NCI-H1417 (cell line): ENCODE results near the gene SLC7A6.
"Not testable (repeated sequence)": the region's sequence is repeated elsewhere in the genome, so short reads cannot be mapped to it uniquely, and the experiment has no call there.

Experiments used
- DNase-seq, 3 experiments: peaks; one replicate each; lab custom pipeline; 2025; lab: John Stamatoyannopoulos, UW

SLC7A6 gene

GRCh38 chr16:68283801-68284598 lies 19.7 kb downstream of the SLC7A6 start:
- DNase-seq: no peak

DNA sequence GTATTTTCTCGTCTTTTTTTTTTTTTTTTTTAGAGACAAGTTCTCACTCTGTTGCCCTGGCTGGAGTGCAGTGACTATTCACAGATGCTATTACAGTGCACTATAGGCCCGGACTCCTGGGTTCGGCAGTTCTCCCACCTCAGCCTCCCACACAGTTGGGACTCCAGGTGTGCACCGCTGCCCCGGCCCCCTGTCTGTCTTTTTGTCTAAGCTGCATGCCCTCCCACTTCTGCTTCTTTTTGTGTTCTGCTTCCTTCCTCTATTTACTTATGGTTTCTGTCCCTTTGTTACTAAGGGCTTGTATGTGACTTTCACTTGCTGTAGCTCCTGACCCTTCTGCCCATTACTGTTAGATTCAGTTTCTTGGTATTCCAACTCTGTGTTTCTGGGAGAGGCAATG lies 20.5 kb downstream of the SLC7A6 start:
- no peak for DNase-seq

DNA sequence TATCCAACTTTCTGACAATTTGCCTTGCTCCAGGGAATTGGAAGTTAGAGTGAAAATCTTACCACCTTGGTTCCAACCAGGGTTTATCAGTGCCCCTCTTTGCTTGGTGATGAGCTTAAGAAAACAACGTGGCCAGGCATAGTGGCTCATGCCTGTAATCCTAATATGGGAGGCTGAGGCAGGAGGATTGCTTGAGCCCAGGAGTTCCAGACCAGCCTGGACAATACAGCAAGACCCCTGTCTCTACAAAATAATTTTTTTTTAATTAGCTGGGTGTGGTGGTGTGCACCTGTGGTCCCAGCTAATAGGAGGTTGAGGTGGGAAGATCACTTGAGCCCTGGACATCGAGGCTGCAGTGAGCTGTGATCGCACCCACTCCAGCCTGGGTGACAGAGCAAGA lies 21.4 kb downstream of the SLC7A6 start:
- no peak for DNase-seq

DNA sequence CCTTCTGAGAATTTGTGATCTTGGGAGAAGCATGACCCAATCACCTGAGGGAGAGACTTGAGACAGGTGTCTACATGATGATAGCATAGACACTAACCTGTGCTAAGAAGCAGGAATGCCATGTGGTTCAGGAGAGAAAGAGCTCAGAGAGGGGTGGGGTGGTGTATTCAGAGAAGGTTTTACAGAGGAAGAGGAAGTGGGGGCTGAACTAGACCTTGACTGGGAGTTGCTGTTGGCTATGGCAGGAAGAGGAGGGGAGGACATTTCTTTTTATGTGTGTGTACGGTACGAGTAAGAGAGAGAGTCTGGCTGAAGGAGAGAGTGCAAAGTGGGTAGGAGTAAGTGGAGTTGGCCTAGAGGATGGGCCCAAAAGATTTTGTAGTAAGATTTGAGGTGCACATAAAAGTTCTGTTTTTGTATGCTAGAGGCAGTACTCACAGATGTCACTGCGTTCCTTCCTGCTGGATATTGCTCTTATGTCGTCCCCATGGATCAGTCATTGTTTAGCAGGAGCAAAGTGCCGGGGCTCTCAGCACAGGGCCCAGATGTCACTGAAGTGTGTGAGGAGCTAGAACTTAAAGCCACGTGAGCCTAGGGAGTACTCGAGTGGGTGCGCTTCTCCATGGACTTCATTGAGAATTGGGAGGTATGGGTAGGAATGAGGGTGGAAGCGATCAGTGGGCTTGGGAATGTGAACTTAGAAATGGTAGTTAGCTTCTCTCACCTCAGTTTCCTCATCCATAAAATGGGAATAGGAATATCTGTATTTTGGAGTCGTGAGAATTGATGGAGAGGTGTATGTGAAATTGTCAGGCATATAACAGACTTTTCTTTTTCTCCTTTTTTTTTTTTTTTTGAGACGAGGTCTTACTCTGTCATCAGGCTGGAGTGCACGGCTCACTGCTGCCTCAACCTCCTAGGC lies 22.1 kb downstream of the SLC7A6 start:
- DNase-seq: no peak

DNA sequence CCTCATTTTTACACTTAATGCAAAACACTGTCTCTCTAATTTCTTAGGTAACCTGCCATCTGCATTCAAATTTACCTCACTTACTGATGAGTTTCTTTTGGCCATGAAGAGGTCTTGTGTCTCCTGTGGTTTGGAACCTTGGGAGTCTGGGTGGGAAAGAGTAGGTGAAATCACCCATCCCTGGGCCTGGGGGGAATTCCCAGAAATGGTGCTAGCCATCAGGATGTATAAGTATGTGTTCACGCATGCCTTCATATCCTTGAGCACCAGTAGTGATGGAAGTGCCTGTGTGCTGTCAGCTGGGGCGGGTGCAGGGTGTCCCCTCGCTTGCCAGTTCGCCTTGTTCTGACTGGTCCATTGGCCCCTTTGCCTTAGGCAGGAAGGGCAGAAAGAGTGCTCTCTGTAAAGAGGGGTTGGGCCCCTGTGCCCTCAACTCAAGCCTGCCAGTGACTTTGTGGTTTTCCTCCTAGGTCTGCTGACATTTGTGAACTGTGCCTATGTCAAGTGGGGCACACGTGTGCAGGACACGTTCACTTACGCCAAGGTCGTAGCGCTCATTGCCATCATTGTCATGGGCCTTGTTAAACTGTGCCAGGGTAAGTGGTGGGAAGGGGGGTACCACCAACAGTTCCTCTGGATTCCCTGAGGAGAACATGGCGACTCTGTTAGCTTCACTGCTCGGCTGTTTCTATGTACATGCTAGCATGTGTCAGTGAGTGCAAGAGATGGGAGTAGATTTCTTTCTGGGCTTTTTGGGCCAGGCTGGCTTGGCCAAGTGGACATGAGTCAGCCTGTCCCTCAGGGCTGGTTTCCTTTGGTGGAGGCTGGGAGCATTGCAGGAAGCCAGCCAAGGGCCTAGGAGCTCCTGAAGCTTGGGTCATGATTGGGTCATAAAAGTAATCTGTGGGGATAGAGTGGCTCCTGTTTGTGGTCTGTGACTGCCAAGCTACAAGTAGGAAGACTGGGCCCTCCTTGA lies 23.2 kb downstream of the SLC7A6 start:
- DNase-seq: no peak

DNA sequence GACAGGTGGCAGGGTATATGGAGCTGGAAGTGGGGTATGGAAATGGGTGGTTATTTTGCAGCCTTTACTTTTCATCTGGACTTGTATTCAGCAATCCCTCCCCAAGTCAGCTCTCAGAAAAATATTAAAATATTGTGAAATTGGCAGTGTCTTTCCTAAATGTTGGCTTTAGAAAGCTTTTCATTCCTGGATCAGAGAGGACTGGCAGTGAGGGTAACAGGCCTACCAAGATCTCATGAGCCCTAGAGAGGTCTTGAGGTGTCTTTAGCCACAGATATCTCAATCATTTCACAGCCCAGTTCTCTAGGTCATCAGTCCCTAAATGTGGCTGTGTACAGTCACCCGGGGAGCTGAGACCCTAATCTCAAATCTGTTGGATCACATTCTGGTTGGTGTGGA lies 23.9 kb downstream of the SLC7A6 start:
- no peak for DNase-seq

GRCh38 chr16:68288796-68289195 lies 24.5 kb downstream of the SLC7A6 start:
- not testable (repeated sequence) for DNase-seq

- DNase-seq: no peak
Measured at GRCh38 chr16:68289202-68289601, 24.9 kb downstream of the SLC7A6 start.

DNA sequence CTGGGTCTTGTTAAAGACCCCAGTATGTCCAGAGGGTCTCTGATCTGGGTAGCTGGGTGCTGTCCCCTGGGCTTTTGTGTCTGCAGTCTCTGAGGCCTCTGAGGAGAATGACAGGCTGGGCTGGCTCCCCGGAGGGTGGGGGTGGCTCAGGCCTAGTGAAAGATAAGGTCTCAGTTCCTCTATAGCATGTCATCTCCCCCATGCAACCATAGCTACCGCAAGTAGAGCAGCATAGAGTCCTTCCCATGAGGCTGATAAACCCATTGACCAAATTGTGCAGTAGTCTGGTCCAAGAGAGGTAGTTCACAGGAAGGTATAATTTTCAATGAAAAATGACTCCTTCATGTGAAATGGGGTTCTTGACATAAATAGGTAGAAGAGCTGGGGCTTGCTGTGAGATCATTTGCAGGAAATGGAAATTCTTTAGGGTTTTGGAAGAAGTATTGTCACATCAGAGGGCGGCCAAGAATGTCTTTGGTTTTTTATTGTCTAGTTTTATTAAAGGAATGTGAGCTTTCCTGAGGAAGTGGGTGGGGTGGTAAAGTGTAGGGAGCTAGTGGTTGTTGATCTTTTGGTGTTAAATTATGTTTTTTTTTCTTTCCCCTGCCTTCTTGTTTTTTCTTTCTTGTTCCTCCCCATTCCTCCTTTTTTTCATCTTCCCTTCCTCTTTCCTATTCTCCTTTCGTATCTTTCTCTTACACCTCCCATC lies 25.4 kb downstream of the SLC7A6 start:
- DNase-seq: no peak

DNA sequence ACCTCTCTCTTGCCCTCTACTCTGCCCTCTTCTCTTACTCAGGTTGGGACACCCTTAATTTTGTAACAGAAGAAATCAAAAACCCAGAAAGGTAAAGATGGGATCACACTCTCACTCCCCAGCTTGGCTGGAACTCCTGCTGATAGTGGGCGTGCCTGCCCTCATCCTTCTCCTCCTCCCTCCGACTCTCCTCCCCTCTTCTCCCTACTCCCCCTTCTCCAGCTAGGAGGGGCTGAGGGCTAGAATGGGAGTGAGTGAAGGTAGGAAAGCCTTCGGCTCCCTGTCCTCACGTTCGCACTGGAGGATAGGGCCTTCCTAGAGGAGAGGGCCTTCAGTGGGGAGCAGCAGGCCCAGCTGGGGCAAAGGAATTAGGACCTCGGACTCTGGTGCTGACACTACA lies 26.1 kb downstream of the SLC7A6 start:
- no peak for DNase-seq

- no peak for DNase-seq
Measured at GRCh38 chr16:68291227-68291626, 26.9 kb downstream of the SLC7A6 start.

- DNase-seq: no peak
Measured at GRCh38 chr16:68292425-68292824, 28.1 kb downstream of the SLC7A6 start.

- DNase-seq: no peak
Measured at GRCh38 chr16:68296291-68296690, 32.0 kb downstream of the SLC7A6 start.

DNA sequence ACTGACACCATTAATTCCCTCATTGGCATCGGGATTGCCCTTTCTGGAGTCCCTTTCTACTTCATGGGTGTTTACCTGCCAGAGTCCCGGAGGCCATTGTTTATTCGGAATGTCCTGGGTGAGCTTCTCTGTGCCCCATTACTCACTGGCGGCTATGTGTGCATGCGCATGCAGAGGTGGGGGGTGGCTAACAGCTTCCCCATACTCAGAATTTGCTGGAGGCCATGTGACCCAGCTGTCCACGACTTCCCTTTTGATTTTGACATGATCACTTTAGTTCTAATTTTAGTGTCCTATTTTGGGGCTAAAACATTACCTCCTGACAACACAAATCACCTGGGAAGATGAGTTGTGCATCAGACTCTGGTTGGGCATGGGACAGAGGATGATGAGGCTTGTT lies 32.4 kb downstream of the SLC7A6 start:
- no peak for DNase-seq

- DNase-seq: peak in 2 of 3 experiments; percentile 1 to 12
Measured at GRCh38 chr16:68297908-68298307, 33.6 kb downstream of the SLC7A6 start.

GRCh38 chr16:68298312-68298711 lies 34.0 kb downstream of the SLC7A6 start:
- no peak for DNase-seq

GRCh38 chr16:68298907-68299561 lies 34.7 kb downstream of the SLC7A6 start:
- DNase-seq: peak in 1 of 3 experiments; percentile 53

- DNase-seq: peak in 2 of 3 experiments; percentile 53 to 82
Measured at GRCh38 chr16:68299571-68300453, 35.5 kb downstream of the SLC7A6 start.

DNA sequence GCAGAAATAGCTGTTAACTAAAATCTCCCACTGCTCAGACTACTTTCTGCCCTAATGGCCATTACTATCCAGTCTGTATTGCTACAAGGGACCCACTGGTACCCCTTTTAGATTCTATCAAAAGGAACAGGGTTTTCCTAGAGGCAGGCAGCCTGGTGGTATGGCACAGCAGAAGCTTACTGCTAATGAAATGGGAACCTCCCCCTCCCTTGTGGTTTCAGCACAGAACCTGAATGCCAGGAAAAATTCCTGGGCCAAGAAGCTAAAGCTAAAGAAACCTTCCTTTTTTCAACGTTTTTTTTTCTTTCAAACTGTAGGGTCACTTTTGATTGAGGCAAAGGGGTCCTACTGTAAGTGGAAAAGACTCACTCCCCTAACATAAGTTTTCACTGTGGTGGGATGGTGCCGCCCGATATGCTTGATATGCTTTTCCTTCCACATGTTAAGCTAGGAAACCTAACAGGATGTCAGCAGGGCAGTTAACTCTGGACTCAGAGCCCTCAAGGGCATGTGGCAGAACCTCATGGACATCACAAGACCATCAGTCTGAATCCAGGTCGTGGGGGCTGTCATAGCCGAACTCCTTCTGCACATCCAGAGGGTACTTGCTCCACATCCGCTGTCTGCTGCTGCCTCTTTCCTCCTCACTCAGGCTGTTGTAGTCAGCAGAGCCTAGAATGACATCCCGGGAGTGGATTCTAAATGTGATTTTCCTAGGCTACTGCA lies 36.6 kb downstream of the SLC7A6 start:
- DNase-seq: no peak
